ENCODE data around the gene LRMDA. TPM values are rescaled to one million over a fixed set of nuclear protein-coding genes. Genes with fewer than 3 reads are reported as not detected.

Gene LRMDA
- total and polyA plus RNA-seq, 2 of the 8 experiments (the other 6 are each of a cell fraction or from before 2014, with no cell fraction given) = 0.86 to 2.8 TPM

- no peak for TF ChIP-seq SP4 (IDR thresholded peaks at IDR 0.05; ENCODE audit: low read length)
Measured at GRCh38 chr10:75624638-75625037, 193.2 kb downstream of the LRMDA start (continued).
